GM23338 (cell line): Measurements from ENCODE around the gene ZBTB46. TPM values are rescaled to one million over a fixed set of nuclear protein-coding genes. Genes with fewer than 3 reads are reported as not detected.

Experiments used
- polyA plus RNA-seq: library from polyadenylated mRNA; unstranded; fragments of >200 nt; fragmentation: Nextera tagmentation; extraction: Ambion mirVana; gene quantifications from 2 replicates; pipeline ENCODE4 v1.2.1, GENCODE V29; 2016
- small RNA-seq: library from RNA; depleted of rRNA; stranded (forward); fragments of <200 nt; gene quantifications from one replicate; pipeline ENCODE3, GENCODE V24; 2014; ENCODE audit warnings: low replicate concordance
- total RNA-seq: library from RNA; depleted of rRNA; stranded (reverse); fragments of >200 nt; shearing (Covaris generic); gene quantifications from 2 replicates; pipeline ENCODE4 v1.2.3, GENCODE V29; 2014; rRNA removed

Gene ZBTB46
- total and polyA plus RNA-seq, 2 experiments from 2014 or later = 3.2 to 26.9 TPM

Small RNAs within 50 kb of the gene (small RNA-seq; reads per million reads assigned to genes)
- not detected for gene LIME1
- gene TNFRSF6B = not detected

Other genes starting within 250 kb of the ZBTB46 start
- gene GMEB2, start 204.2 kb downstream of the ZBTB46 start, total RNA-seq = 19.3 and 20.6 TPM in 2 replicates
- gene GMEB2, start 204.2 kb downstream of the ZBTB46 start, polyA plus RNA-seq = 4.4 and 4.9 TPM in 2 replicates
- 42.7 and 61.3 TPM in 2 replicates for gene STMN3, start 177.8 kb downstream of the ZBTB46 start, total RNA-seq
- 28.6 and 29.7 TPM in 2 replicates for gene STMN3, start 177.8 kb downstream of the ZBTB46 start, polyA plus RNA-seq
- 26.5 and 34.5 TPM in 2 replicates for gene RTEL1, start 173.0 kb downstream of the ZBTB46 start, total RNA-seq
- gene RTEL1, start 173.0 kb downstream of the ZBTB46 start, polyA plus RNA-seq = 13.5 and 14.2 TPM in 2 replicates
- 0.28 and 3.8 TPM in 2 replicates for gene TNFRSF6B, start 134.6 kb downstream of the ZBTB46 start, total RNA-seq
- gene TNFRSF6B, start 134.6 kb downstream of the ZBTB46 start, polyA plus RNA-seq = not detected in 2 replicates
- 19.0 and 24.6 TPM in 2 replicates for gene ARFRP1, start 123.3 kb downstream of the ZBTB46 start, total RNA-seq
- 16.7 and 18.6 TPM in 2 replicates for gene ARFRP1, start 123.3 kb downstream of the ZBTB46 start, polyA plus RNA-seq
- gene ZGPAT, start 123.2 kb downstream of the ZBTB46 start, total RNA-seq = 25.5 and 39.2 TPM in 2 replicates
- gene ZGPAT, start 123.2 kb downstream of the ZBTB46 start, polyA plus RNA-seq = 21.5 and 25.0 TPM in 2 replicates
- 3.6 and 12.2 TPM in 2 replicates for gene LIME1, start 94.6 kb downstream of the ZBTB46 start, total RNA-seq
- 4.7 and 7.4 TPM in 2 replicates for gene LIME1, start 94.6 kb downstream of the ZBTB46 start, polyA plus RNA-seq
- gene SLC2A4RG, start 91.5 kb downstream of the ZBTB46 start, total RNA-seq = 33.8 and 42.0 TPM in 2 replicates
- 22.8 and 25.3 TPM in 2 replicates for gene SLC2A4RG, start 91.5 kb downstream of the ZBTB46 start, polyA plus RNA-seq
- gene ABHD16B, start 30.2 kb upstream of the ZBTB46 start, total RNA-seq = not detected in 2 replicates
- gene ABHD16B, start 30.2 kb upstream of the ZBTB46 start, polyA plus RNA-seq = not detected in 2 replicates
- 103 and 104 TPM in 2 replicates for gene TPD52L2, start 34.0 kb upstream of the ZBTB46 start, total RNA-seq
- 39.5 and 40.2 TPM in 2 replicates for gene TPD52L2, start 34.0 kb upstream of the ZBTB46 start, polyA plus RNA-seq
- 29.5 and 33.5 TPM in 2 replicates for gene DNAJC5, start 63.9 kb upstream of the ZBTB46 start, total RNA-seq
- gene DNAJC5, start 63.9 kb upstream of the ZBTB46 start, polyA plus RNA-seq = 6.9 and 7.1 TPM in 2 replicates
- 46.5 and 56.8 TPM in 2 replicates for gene UCKL1, start 125.2 kb upstream of the ZBTB46 start, total RNA-seq
- gene UCKL1, start 125.2 kb upstream of the ZBTB46 start, polyA plus RNA-seq = 82.5 and 89.3 TPM in 2 replicates
- 21.4 and 28.8 TPM in 2 replicates for gene ZNF512B, start 138.7 kb upstream of the ZBTB46 start, total RNA-seq
- 6.0 and 6.1 TPM in 2 replicates for gene ZNF512B, start 138.7 kb upstream of the ZBTB46 start, polyA plus RNA-seq
- 2.8 and 7.3 TPM in 2 replicates for gene SAMD10, start 148.4 kb upstream of the ZBTB46 start, total RNA-seq
- 2.1 and 3.2 TPM in 2 replicates for gene SAMD10, start 148.4 kb upstream of the ZBTB46 start, polyA plus RNA-seq
- gene PRPF6, start 149.9 kb upstream of the ZBTB46 start, total RNA-seq = 73.5 and 79.9 TPM in 2 replicates
- 53.8 and 56.2 TPM in 2 replicates for gene PRPF6, start 149.9 kb upstream of the ZBTB46 start, polyA plus RNA-seq
- 0.73 and 0.85 TPM in 2 replicates for gene C20orf204, start 204.9 kb upstream of the ZBTB46 start, total RNA-seq
- gene C20orf204, start 204.9 kb upstream of the ZBTB46 start, polyA plus RNA-seq = 0.68 and 0.82 TPM in 2 replicates
- 0.21 TPM in 1 of 2 replicates, not detected in the other for gene SOX18, start 218.4 kb upstream of the ZBTB46 start, total RNA-seq
- gene SOX18, start 218.4 kb upstream of the ZBTB46 start, polyA plus RNA-seq = not detected in 2 replicates
- 15.0 and 21.0 TPM in 2 replicates for gene TCEA2, start 231.9 kb upstream of the ZBTB46 start, total RNA-seq
- 54.4 and 58.9 TPM in 2 replicates for gene TCEA2, start 231.9 kb upstream of the ZBTB46 start, polyA plus RNA-seq
- 15.0 and 19.7 TPM in 2 replicates for gene RGS19, start 248.3 kb upstream of the ZBTB46 start, total RNA-seq
- gene RGS19, start 248.3 kb upstream of the ZBTB46 start, polyA plus RNA-seq = 12.5 and 13.1 TPM in 2 replicates
- 0.74 and 1.1 TPM in 2 replicates for gene OPRL1, start 248.8 kb upstream of the ZBTB46 start, total RNA-seq
- 0.24 and 0.27 TPM in 2 replicates for gene OPRL1, start 248.8 kb upstream of the ZBTB46 start, polyA plus RNA-seq